AG04450 (cell line): Measurements from ENCODE around the gene CDK14. TPM values are rescaled to one million over a fixed set of nuclear protein-coding genes. Genes with fewer than 3 reads are reported as not detected.
A peak's percentile ranks its signal among the peaks of the same experiment; 100 is the strongest.

Source experiments
- CTCF ChIA-PET: fragments of 300-600, 350-600 bp; formaldehyde crosslinking; extraction: SDS; loops from one replicate; lab custom pipeline; 2022; ENCODE audit warnings: antibody characterized with exemption, inconsistent platforms; lab: Charles Lee
- POLR2A ChIA-PET: fragments of 350-600 bp; formaldehyde crosslinking; extraction: SDS; loops from one replicate; lab custom pipeline; 2021; ENCODE audit warnings: antibody characterized with exemption, inconsistent platforms; lab: Yijun Ruan, JAX
- DNase-seq: peaks from one replicate; pipeline ENCODE4 v3.0.0-alpha.2; 2011; ENCODE audit warnings: low read depth, low spot score
- H3K27ac ChIP-seq: one replicate; pipeline ENCODE4 v1.5.1; 2012; ENCODE audit warnings: low read depth, low read length, control low read depth
- H3K27me3 ChIP-seq: one replicate; pipeline ENCODE4 v1.6.0; 2012; ENCODE audit warnings: low read length; ENCODE audit not compliant: control insufficient read depth, insufficient read depth
- H3K4me3 ChIP-seq: 2 replicates; pipeline ENCODE4 v1.5.1; 2011; ENCODE audit warnings: mild to moderate bottlenecking, low read depth, low read length, control low read depth
- H3K9me3 ChIP-seq: 2 replicates; pipeline ENCODE4 v1.5.1; 2012; ENCODE audit warnings: low read length; ENCODE audit not compliant: control insufficient read depth, insufficient read depth
- CTCF ChIP-seq: IDR thresholded peaks from 2 replicates; pipeline ENCODE4 v1.5.1; 2011; ENCODE audit warnings: low read depth, low read length, control low read depth, inconsistent platforms
- polyA plus RNA-seq: library from polyadenylated mRNA; depleted of rRNA; stranded (reverse); fragments of >200 nt; gene quantifications from 2 replicates; pipeline ENCODE4 v1.2.3, GENCODE V29; 2011

The CDK14 gene
- polyA plus RNA-seq, 1 experiment, result 28.4 TPM

- ChIA-PET CTCF (interaction anchor here (1.0 to 1.6 kb wide), 4 partner anchors 36 to 738 kb away, joined by 3 to 4 read pairs (median 4); no protein-coding TSS in a partner anchor), POLR2A (no interaction called here)
- TF ChIP-seq CTCF, result peak; percentile 39
- no peak overlapping the region for H3K27ac ChIP-seq
- no peak overlapping the region for H3K4me3 ChIP-seq
- no peaks in the 10 kb centered on the region for H3K27me3 ChIP-seq
- DNase-seq, result no peak
- no peaks in the 10 kb centered on the region for H3K9me3 ChIP-seq
Measured at GRCh38 chr7:91046322-91047089, 450.4 kb downstream of the CDK14 start.

GRCh38 chr7:91047636-91048035, 451.5 kb downstream of the CDK14 start:
- Histone ChIP-seq H3K27ac (no peak overlapping the region), H3K4me3 (no peak overlapping the region), H3K9me3 (no peaks in the 10 kb centered on the region), H3K27me3 (no peaks in the 10 kb centered on the region)
- ChIA-PET CTCF (interaction anchor here (1.3 to 1.6 kb wide), 3 partner anchors 35 to 593 kb away, joined by 3 to 4 read pairs (median 4); no protein-coding TSS in a partner anchor), POLR2A (no interaction called here)
- no peak for DNase-seq
- no peak for TF ChIP-seq CTCF

GRCh38 chr7:91050677-91051076, 454.6 kb downstream of the CDK14 start:
- CTCF ChIA-PET, result no interaction called here
- no peak overlapping the region for H3K27ac ChIP-seq
- POLR2A ChIA-PET, result no interaction called here
- H3K4me3 ChIP-seq, result no peak overlapping the region
- H3K27me3 ChIP-seq, result no peaks in the 10 kb centered on the region
- TF ChIP-seq CTCF, result no peak
- no peaks in the 10 kb centered on the region for H3K9me3 ChIP-seq
- no peak for DNase-seq

GRCh38 chr7:91051966-91052365, 455.8 kb downstream of the CDK14 start:
- DNase-seq, result no peak
- TF ChIP-seq CTCF, result no peak
- Histone ChIP-seq H3K9me3 (no peaks in the 10 kb centered on the region), H3K27me3 (no peaks in the 10 kb centered on the region), H3K27ac (no peak overlapping the region), H3K4me3 (no peak overlapping the region)
- ChIA-PET CTCF (interaction anchor here (0.6 kb wide), 1 partner anchor 828 kb away, joined by 3 read pairs; no protein-coding TSS in a partner anchor), POLR2A (no interaction called here)

- ChIA-PET CTCF (interaction anchor here (0.9 to 1.9 kb wide), 2 partner anchors 8 to 9 kb away, joined by 5 to 6 read pairs; no protein-coding TSS in a partner anchor), POLR2A (no interaction called here)
- Histone ChIP-seq H3K27me3 (no peaks in the 10 kb centered on the region), H3K4me3 (no peak overlapping the region), H3K9me3 (no peaks in the 10 kb centered on the region), H3K27ac (no peak overlapping the region)
- TF ChIP-seq CTCF, result no peak
- DNase-seq, result no peak
Measured at GRCh38 chr7:91054374-91054773, 458.3 kb downstream of the CDK14 start.
